ENCODE measurements around the gene SMC1B.

GRCh38 chr22:45341498-45341897 is 71.9 kb downstream of the SMC1B start:
- no peak for TF ChIP-seq ZFX (IDR thresholded peaks at IDR 0.05)
- TF ChIP-seq, protein P1, sequence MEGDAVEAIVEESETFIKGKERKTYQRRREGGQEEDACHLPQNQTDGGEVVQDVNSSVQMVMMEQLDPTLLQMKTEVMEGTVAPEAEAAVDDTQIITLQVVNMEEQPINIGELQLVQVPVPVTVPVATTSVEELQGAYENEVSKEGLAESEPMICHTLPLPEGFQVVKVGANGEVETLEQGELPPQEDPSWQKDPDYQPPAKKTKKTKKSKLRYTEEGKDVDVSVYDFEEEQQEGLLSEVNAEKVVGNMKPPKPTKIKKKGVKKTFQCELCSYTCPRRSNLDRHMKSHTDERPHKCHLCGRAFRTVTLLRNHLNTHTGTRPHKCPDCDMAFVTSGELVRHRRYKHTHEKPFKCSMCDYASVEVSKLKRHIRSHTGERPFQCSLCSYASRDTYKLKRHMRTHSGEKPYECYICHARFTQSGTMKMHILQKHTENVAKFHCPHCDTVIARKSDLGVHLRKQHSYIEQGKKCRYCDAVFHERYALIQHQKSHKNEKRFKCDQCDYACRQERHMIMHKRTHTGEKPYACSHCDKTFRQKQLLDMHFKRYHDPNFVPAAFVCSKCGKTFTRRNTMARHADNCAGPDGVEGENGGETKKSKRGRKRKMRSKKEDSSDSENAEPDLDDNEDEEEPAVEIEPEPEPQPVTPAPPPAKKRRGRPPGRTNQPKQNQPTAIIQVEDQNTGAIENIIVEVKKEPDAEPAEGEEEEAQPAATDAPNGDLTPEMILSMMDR (conservative IDR thresholded peaks at IDR 0.05): no peak
